ENCODE measurements around the gene LAMA2. TPM values are rescaled to one million over a fixed set of nuclear protein-coding genes. Genes with fewer than 3 reads are reported as not detected.
"Not testable (repeated sequence)": the region's sequence is repeated elsewhere in the genome, so short reads cannot be mapped to it uniquely, and the experiment has no call there.

LAMA2 gene
- polyA plus RNA-seq, 3 donors = 31.7 to 48.2 (median 36.7) TPM

DNA sequence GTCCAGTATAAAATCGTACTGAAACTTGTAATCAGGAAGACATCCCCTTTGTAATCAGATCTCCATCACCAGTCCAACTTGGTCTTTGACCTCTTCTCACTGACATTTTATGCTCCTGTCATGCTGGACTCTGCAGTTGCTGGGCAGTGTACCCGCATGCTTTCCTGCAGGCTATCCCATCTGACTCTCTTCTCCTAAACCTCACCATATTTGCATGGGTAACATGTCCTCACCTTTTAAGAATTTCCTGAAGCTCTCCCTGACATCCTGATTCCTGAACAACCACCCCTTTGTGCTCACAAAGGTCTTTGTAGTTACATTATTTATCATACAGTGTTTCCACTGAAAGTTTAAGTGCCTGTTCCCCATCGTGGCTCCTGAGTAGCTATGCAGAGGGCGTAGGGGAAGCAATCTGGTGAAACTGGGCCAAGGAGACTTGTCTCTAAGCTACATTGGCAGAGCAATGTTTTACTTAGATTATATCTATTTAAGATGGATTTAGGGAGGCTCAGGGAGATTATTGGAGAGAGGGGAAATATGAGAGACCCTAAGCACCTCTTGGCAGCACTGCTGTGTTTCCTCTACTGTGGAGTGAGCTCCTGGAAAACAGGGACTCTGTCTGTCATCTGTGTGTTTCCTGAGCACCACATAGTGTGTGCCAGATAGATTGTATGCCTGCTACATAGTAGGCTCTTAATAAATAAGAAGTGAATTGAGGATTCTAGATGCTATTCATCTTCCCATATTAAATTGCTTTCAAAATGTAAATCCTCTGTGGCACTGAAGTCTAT is 124.0 kb downstream of the LAMA2 start:
- no peak for DNase-seq (ENCODE audit: low read depth in 3 of 3, low spot score in 2 of 3)

- no peak for DNase-seq (ENCODE audit: low read depth in 3 of 3, low spot score in 2 of 3)
These were observed 124.9 kb downstream of the LAMA2 start for GRCh38 chr6:129007701-129008373.

DNA sequence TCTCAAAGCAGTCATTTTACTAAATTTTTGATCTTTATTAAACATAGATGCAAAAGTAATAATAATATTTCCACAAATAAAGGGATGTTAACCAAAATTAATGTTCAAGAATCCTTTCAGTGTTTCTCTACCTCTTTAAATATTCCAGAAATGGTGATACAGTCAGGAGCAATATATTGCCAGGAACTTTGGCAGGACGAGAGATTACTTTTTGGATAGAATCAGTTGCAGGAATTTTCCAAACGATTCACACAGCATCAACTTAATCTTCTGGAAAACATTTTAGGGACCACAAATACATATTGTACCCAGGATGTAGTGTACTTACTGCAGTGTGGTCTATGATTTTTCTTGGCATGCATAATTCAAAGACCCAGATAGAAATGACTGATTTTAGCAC is 125.7 kb downstream of the LAMA2 start:
- no peak for DNase-seq (ENCODE audit: low read depth in 3 of 3, low spot score in 2 of 3)

DNA sequence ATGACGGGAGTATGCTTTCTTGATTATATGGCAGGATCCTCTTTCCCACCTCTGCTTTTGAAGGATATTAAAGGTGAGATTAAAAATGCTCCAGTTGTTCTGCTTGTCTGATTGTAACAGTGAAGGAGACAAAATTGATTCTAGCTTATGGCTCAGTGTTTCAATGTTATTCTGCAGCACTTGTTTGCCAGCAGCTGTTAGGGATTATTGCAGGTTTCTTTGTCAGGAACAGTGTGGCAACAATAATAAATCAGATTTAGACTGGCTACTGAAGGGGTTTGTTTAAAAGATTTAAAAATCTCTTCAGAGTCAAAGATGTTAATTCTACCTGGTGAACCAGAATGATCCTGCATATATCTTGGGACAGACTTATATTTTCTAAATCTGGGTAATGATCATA is 126.9 kb downstream of the LAMA2 start:
- DNase-seq (ENCODE audit: low read depth in 3 of 3, low spot score in 2 of 3) = no peak

GRCh38 chr6:129014302-129014701 is 131.4 kb downstream of the LAMA2 start:
- no peak for DNase-seq (ENCODE audit: low read depth in 3 of 3, low spot score in 2 of 3)

- no peak for DNase-seq (ENCODE audit: low read depth in 3 of 3, low spot score in 2 of 3)
These were observed 132.8 kb downstream of the LAMA2 start for GRCh38 chr6:129015721-129016120.

- DNase-seq (ENCODE audit: low read depth in 3 of 3, low spot score in 2 of 3) = no peak
These were observed 133.9 kb downstream of the LAMA2 start for GRCh38 chr6:129016844-129017243.

DNA sequence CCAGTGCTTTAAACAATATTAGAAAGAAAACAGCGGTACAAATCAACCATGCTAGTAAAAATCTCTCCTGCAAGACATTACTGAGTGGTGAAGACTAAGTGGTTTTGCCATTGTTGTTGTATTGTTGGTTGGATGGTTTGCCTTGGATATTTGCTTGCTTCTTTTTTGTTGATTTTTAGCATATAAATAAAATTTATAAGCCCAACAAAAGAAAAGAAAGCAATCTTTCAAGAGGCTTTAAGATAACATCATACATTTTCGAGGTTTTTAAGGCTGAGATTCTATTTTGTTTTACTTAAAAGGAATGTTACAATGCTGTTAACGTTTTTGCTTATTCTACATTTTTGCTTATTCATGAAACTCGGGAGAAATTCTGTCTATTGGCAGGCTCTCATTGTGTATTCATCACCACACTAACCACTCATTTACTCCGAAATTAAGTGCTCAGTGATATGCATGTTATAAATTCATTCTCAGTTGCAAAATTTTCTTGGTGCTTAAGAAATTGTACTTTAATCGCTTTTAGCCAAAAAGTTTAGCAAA is 139.1 kb downstream of the LAMA2 start:
- no peak for DNase-seq (ENCODE audit: low read depth in 3 of 3, low spot score in 2 of 3)

- DNase-seq (ENCODE audit: low read depth in 3 of 3, low spot score in 2 of 3) = no peak
These were observed 143.7 kb downstream of the LAMA2 start for GRCh38 chr6:129026601-129027000.

- DNase-seq (ENCODE audit: low read depth in 3 of 3, low spot score in 2 of 3) = no peak
These were observed 146.8 kb downstream of the LAMA2 start for GRCh38 chr6:129029778-129030177.

- no peak for DNase-seq (ENCODE audit: low read depth in 3 of 3, low spot score in 2 of 3)
These were observed 147.3 kb downstream of the LAMA2 start for GRCh38 chr6:129030215-129030614.

DNA sequence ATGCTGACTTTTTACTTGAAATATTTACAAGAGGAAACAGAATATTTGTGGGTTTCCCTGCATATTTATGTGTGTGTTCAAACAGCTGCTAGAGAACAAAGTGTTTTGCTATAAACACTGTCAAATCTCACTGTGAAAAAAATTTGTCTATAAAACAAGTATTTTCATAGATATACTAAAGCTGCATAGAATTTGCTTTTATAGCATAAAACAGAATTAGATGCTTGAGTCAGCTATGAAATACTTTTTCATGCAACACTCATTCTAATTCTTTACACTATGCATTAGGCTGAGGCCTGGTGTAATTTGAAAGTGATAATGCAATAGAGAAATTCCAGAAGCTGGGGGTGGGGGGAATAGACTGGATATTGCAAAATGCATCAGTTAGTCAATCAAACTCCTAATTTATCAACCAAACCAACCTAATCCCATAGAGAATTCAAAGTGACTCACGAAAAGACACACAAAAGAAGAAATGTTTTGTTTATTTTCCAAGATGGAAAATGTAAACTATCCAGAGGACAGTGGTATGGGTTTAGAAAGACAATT is 148.2 kb downstream of the LAMA2 start:
- peak; percentile 19 to 32 (median 31) for DNase-seq (ENCODE audit: low read depth in 3 of 3, low spot score in 2 of 3)

DNA sequence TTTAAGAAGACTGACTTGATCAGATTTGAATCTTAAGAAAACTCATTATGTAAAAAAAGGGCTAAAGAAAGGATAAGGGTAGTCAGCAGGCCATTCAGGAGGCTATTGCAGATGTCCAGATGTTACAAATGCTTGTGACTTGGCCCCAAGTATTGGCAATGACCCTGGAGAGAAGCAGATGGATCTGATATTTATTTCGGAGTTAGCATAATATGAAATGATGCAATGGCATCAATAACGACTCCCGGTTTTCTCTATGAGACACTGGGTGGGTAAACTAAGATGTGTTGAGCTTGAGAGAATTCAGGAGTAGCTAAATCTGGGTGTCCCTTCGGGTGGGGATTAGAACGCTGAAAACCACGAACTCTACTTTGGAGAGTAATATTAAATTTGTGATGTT is 149.7 kb downstream of the LAMA2 start:
- no peak for DNase-seq (ENCODE audit: low read depth in 3 of 3, low spot score in 2 of 3)

- DNase-seq (ENCODE audit: low read depth in 3 of 3, low spot score in 2 of 3) = no peak
These were observed 150.2 kb downstream of the LAMA2 start for GRCh38 chr6:129033180-129033579.

GRCh38 chr6:129033581-129033980 is 150.6 kb downstream of the LAMA2 start:
- no peak for DNase-seq (ENCODE audit: low read depth in 3 of 3, low spot score in 2 of 3)

GRCh38 chr6:129041563-129041962 is 158.6 kb downstream of the LAMA2 start:
- no peak for DNase-seq (ENCODE audit: low read depth in 3 of 3, low spot score in 2 of 3)

GRCh38 chr6:129046526-129046925 is 163.6 kb downstream of the LAMA2 start:
- DNase-seq (ENCODE audit: low read depth in 3 of 3, low spot score in 2 of 3) = no peak

GRCh38 chr6:129047834-129048233 is 164.9 kb downstream of the LAMA2 start:
- DNase-seq (ENCODE audit: low read depth in 3 of 3, low spot score in 2 of 3) = no peak

DNA sequence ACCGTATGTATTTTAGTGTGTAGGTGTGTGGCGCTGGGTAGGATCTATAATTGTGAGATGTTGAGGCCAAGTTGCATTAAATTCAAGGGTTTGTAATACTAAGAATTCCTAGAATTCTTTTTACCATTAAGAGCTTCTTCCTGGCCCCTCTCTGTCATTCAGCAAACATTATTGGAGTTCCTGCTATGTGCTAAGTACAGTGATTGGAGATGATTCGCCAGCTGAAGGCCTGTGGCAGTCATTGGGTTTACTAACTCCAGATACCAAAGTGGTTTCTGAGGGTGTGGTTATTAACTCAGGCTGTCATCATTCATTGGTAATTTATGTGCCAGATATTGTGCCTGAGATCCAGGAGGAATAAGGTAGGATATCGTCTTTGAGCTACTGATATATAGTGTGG is 167.1 kb downstream of the LAMA2 start:
- DNase-seq (ENCODE audit: low read depth in 3 of 3, low spot score in 2 of 3) = no peak

GRCh38 chr6:129053143-129053542 is 170.2 kb downstream of the LAMA2 start:
- not testable (repeated sequence) for DNase-seq (ENCODE audit: low read depth in 3 of 3, low spot score in 2 of 3)

- DNase-seq (ENCODE audit: low read depth in 3 of 3, low spot score in 2 of 3) = no peak
These were observed 172.9 kb downstream of the LAMA2 start for GRCh38 chr6:129055796-129056195.

DNA sequence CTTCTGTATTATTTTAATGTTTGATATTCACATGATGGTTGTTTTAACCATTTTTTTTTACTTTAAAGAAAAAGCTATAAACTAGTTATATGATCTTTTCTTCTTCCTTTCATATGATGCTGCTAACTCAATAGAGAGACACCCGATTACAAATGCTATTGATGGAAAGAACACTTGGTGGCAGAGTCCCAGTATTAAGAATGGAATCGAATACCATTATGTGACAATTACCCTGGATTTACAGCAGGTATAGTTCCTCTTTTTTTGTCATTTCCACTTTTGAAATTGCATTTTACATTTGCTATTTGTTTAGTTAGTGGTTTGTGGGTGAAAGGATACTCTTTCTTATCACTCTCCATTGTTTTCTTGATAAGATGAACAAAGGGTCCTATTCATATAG is 176.7 kb downstream of the LAMA2 start:
- DNase-seq (ENCODE audit: low read depth in 3 of 3, low spot score in 2 of 3) = no peak
